SK-N-SH (cell line): ENCODE data around the gene KIF16B. TPM values are rescaled to one million over a fixed set of nuclear protein-coding genes. Genes with fewer than 3 reads are reported as not detected.

Experiments used
- CTCF ChIA-PET: fragments of 300-600, 350-600 bp; formaldehyde crosslinking; extraction: SDS; loops from one replicate; lab custom pipeline; 2021; lab: Yijun Ruan, JAX
- POLR2A ChIA-PET: fragments of 350-600 bp; sonication (Branson Sonifier 250); formaldehyde crosslinking; extraction: SDS; loops from one replicate; lab custom pipeline; 2020; ENCODE audit warnings: antibody characterized with exemption, inconsistent platforms; lab: Yijun Ruan, JAX
- DNase-seq: peaks from one replicate; pipeline ENCODE4 v3.0.0; 2012
- H2AFZ ChIP-seq: fragments of 200-600 bp; sonication (generic); 2 replicates; pipeline ENCODE4 v1.8.1; 2016; ENCODE audit warnings: antibody characterized with exemption, mild to moderate bottlenecking, low read depth
- H3F3A ChIP-seq: fragments of 200-600 bp; sonication (generic); replicated peaks from 2 replicates; pipeline ENCODE3; 2016; ENCODE audit warnings: antibody characterized with exemption, mild to moderate bottlenecking; ENCODE audit not compliant: insufficient read depth
- H3K27ac ChIP-seq, 2 experiments: fragments of 200-500 bp in 1 of 2; fragments of 200-600 bp in 1 of 2; sonication (Bioruptor generic) in 1 of 2; sonication (generic), shearing (Covaris generic) in 1 of 2; 2 replicates each; pipeline versions ENCODE4 v1.5.1 to v1.6.1; 2014 to 2016; ENCODE audit warnings: low read depth in 2 of 2, inconsistent platforms in 1 of 2, low read length in 1 of 2, mild to moderate bottlenecking in 1 of 2, mixed read lengths in 1 of 2
- H3K27me3 ChIP-seq: fragments of 200-600 bp; sonication (generic), shearing (Covaris generic); 2 replicates; pipeline ENCODE4 v1.6.1; 2016; ENCODE audit warnings: mixed run types; ENCODE audit not compliant: insufficient read depth
- H3K36me3 ChIP-seq, 2 experiments: fragments of 200-500 bp in 1 of 2; fragments of 200-600 bp in 1 of 2; sonication (Bioruptor generic) in 1 of 2; sonication (generic) in 1 of 2; replicated peaks in 1 of 2; 2 replicates each; pipeline versions ENCODE3 to v1.5.1; 2014 to 2016; ENCODE audit warnings: low read length in 1 of 2, mild to moderate bottlenecking in 1 of 2; ENCODE audit not compliant: insufficient read depth in 2 of 2, control insufficient read depth in 1 of 2
- H3K4me1 ChIP-seq, 2 experiments: fragments of 200-500 bp in 1 of 2; fragments of 200-600 bp in 1 of 2; sonication (Bioruptor generic) in 1 of 2; sonication (generic), shearing (Covaris generic) in 1 of 2; 2 replicates each; pipeline versions ENCODE4 v1.5.1 to v1.6.1; 2014 to 2016; ENCODE audit warnings: low read depth in 1 of 2, low read length in 1 of 2, mixed run types in 1 of 2; ENCODE audit not compliant: insufficient read depth in 2 of 2, control insufficient read depth in 1 of 2
- H3K4me2 ChIP-seq: fragments of 200-600 bp; sonication (generic), shearing (Covaris generic); 2 replicates; pipeline ENCODE4 v1.6.1; 2017; ENCODE audit warnings: mixed run types
- H3K4me3 ChIP-seq, 2 experiments: fragments of 200-500 bp in 1 of 2; fragments of 200-600 bp in 1 of 2; sonication (Bioruptor generic) in 1 of 2; sonication (generic), shearing (Covaris generic) in 1 of 2; 2 replicates each; pipeline versions ENCODE4 v1.5.1 to v1.8.1; 2014 to 2016; ENCODE audit warnings: low read depth in 2 of 2, inconsistent platforms in 1 of 2, low read length in 1 of 2, mild to moderate bottlenecking in 1 of 2, mixed read lengths in 1 of 2, moderate library complexity in 1 of 2
- H3K79me2 ChIP-seq: fragments of 200-600 bp; sonication (generic); 2 replicates; pipeline ENCODE4 v1.8.1; 2017; ENCODE audit warnings: mild to moderate bottlenecking; ENCODE audit not compliant: insufficient read depth
- H3K9ac ChIP-seq: fragments of 200-600 bp; sonication (generic); 2 replicates; pipeline ENCODE4 v1.6.1; 2017; ENCODE audit warnings: mixed run types
- H3K9me2 ChIP-seq: fragments of 200-600 bp; sonication (generic); 2 replicates; pipeline ENCODE4 v1.6.1; 2017; ENCODE audit warnings: mixed run types
- H3K9me3 ChIP-seq: fragments of 200-600 bp; sonication (generic); 2 replicates; pipeline ENCODE4 v1.6.1; 2017; ENCODE audit warnings: mixed run types, mild to moderate bottlenecking, moderate library complexity
- H4K20me1 ChIP-seq: fragments of 200-600 bp; sonication (generic); 2 replicates; pipeline ENCODE4 v1.6.1; 2017; ENCODE audit warnings: mild to moderate bottlenecking, mixed run types; ENCODE audit not compliant: insufficient read depth
- CHD2 ChIP-seq: fragments of 150-350 bp; IDR thresholded peaks from 2 replicates; pipeline ENCODE4 v1.6.1; 2018; ENCODE audit warnings: low read length; ENCODE audit not compliant: partially characterized antibody
- EZH2phosphoT487 ChIP-seq: fragments of 200-600 bp; sonication (generic); IDR thresholded peaks from 2 replicates; pipeline ENCODE4 v1.6.1; 2017; ENCODE audit warnings: low read depth, mixed run types, mild to moderate bottlenecking, antibody characterized with exemption, moderate library complexity, borderline replicate concordance
- GABPA ChIP-seq: IDR thresholded peaks from 2 replicates; pipeline ENCODE4 v1.4.0; 2012; ENCODE audit warnings: low read depth, mild to moderate bottlenecking
- GATA2 ChIP-seq: sonication (generic); formaldehyde crosslinking; IDR thresholded peaks from 2 replicates; pipeline ENCODE4 v1.5.0; 2020; ENCODE audit warnings: mild to moderate bottlenecking, missing genetic modification reagents
- IRF3 ChIP-seq: fragments of 150-350 bp; IDR thresholded peaks from 2 replicates; pipeline ENCODE4 v1.6.1; 2016; ENCODE audit warnings: mild to moderate bottlenecking, low read depth, low read length
- JUND ChIP-seq: IDR thresholded peaks from 2 replicates; pipeline ENCODE4 v1.4.0; 2012
- MAX ChIP-seq: IDR thresholded peaks from 2 replicates; pipeline ENCODE4 v1.4.0; 2012; ENCODE audit warnings: low read depth
- MEF2A ChIP-seq: IDR thresholded peaks from 2 replicates; pipeline ENCODE4 v1.4.0; 2012; ENCODE audit warnings: low read depth, borderline replicate concordance
- NFIC ChIP-seq: IDR thresholded peaks from 2 replicates; pipeline ENCODE4 v1.4.0; 2012; ENCODE audit warnings: borderline replicate concordance
- NRF1 ChIP-seq: IDR thresholded peaks from 2 replicates; pipeline ENCODE4 v1.6.1; 2012; ENCODE audit warnings: low read depth, mild to moderate bottlenecking, low read length
- PBX3 ChIP-seq: IDR thresholded peaks from 2 replicates; pipeline ENCODE4; 2012
- POLR2AphosphoS5 ChIP-seq: IDR thresholded peaks from 2 replicates; pipeline ENCODE4 v1.6.1; 2012; ENCODE audit warnings: low read depth, low read length
- RFX5 ChIP-seq: IDR thresholded peaks from 2 replicates; pipeline ENCODE4 v1.6.1; 2012; ENCODE audit warnings: mild to moderate bottlenecking, improper control_type of control experiment, low read length
- SMC3 ChIP-seq: IDR thresholded peaks from 2 replicates; pipeline ENCODE4 v1.6.1; 2012; ENCODE audit warnings: low read depth, low read length, improper control_type of control experiment
- TEAD4 ChIP-seq: IDR thresholded peaks from 2 replicates; pipeline ENCODE4 v1.4.0; 2012; ENCODE audit warnings: mild to moderate bottlenecking, borderline replicate concordance; ENCODE audit not compliant: insufficient read depth
- USF2 ChIP-seq: fragments of 150-350 bp; IDR thresholded peaks from 2 replicates; pipeline ENCODE4 v1.6.1; 2017; ENCODE audit warnings: antibody characterized with exemption, low read length, low read depth, borderline replicate concordance
- WGBS: methylation state at CpG from one replicate; pipeline ENCODE4 v1.1.6; 2017; ENCODE audit warnings: low lambda C conversion rate; 5-methylcytosine and 5-hydroxymethylcytosine counted together
- polyA plus RNA-seq, 3 experiments: library from polyadenylated mRNA; depleted of rRNA; stranded (reverse); fragments of >200 nt; gene quantifications; 2 replicates each; pipeline ENCODE4 v1.2.3, GENCODE V29; 2012
- TF ChIP-seq, protein P1 (sequence below): IDR thresholded peaks from 2 replicates; pipeline ENCODE4 v1.6.1; 2012; ENCODE audit warnings: mild to moderate bottlenecking, low read depth, low read length, moderate library complexity

The KIF16B gene
- polyA plus RNA-seq, 1 of the 3 experiments (the other 2 are of a cell fraction) = 3.3 TPM

- H3K4me2 ChIP-seq = no peak overlapping the region
- ChIA-PET POLR2A (no interaction called here), CTCF (interaction anchor here (1.3 kb wide), 1 partner anchor 12 kb away, joined by 5 read pairs; no protein-coding TSS in a partner anchor)
- H3K4me3 ChIP-seq = no peak overlapping the region
- H3K9ac ChIP-seq = no peak overlapping the region
- no peak overlapping the region for H2AFZ ChIP-seq
- H3K9me3 ChIP-seq = no peaks in the 10 kb centered on the region
- no peaks in the 10 kb centered on the region for H4K20me1 ChIP-seq
- H3K27me3 ChIP-seq = no peaks in the 10 kb centered on the region
- H3K27ac ChIP-seq = no peak overlapping the region
- H3K36me3 ChIP-seq = no peaks in the 10 kb centered on the region
- H3K9me2 ChIP-seq = no peaks in the 10 kb centered on the region
- H3K4me1 ChIP-seq = no peaks in the 10 kb centered on the region
- H3K79me2 ChIP-seq = no peaks in the 10 kb centered on the region
- TF ChIP-seq POLR2AphosphoS5 = no peak
- no peak for TF ChIP-seq SMC3
- no peak for TF ChIP-seq IRF3
- TF ChIP-seq NFIC = no peak
- H3F3A ChIP-seq = no peaks in the 10 kb centered on the region
- DNase-seq = no peak
Measured at GRCh38 chr20:16230402-16230801, 342.8 kb downstream of the KIF16B start.

DNA sequence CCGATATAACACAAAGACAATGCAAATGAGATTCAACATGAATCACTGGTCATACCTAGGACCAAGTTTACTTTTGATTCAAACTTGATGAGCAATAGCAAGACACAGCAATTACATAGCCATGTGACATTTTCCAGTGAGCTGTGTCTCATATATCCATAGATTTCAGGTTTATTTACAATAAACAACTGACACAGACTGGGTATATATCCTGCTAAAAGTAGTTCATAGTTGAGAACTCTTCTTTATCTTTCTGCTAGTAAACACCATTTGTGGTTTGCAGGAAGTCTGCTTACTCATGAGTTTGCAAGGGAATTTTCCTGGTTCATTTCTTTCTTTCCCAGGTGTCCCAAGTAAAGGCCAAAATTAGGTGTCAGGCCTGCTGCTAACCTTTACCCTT lies 343.4 kb downstream of the KIF16B start:
- no peaks in the 10 kb centered on the region for H4K20me1 ChIP-seq
- H3F3A ChIP-seq = no peaks in the 10 kb centered on the region
- H3K4me3 ChIP-seq = no peak overlapping the region
- no peak overlapping the region for H3K9ac ChIP-seq
- H3K27ac ChIP-seq = no peak overlapping the region
- ChIA-PET CTCF (interaction anchor here (1.3 kb wide), 1 partner anchor 12 kb away, joined by 5 read pairs; no protein-coding TSS in a partner anchor), POLR2A (no interaction called here)
- H3K9me3 ChIP-seq = no peaks in the 10 kb centered on the region
- DNase-seq = no peak
- no peaks in the 10 kb centered on the region for H3K9me2 ChIP-seq
- 77% methylated on average over 1 of the region's 1 CpG for WGBS
- no peak overlapping the region for H2AFZ ChIP-seq
- no peaks in the 10 kb centered on the region for H3K27me3 ChIP-seq
- no peak for TF ChIP-seq JUND
- TF ChIP-seq MAX = no peak
- no peak for TF ChIP-seq NRF1
- TF ChIP-seq, protein P1, sequence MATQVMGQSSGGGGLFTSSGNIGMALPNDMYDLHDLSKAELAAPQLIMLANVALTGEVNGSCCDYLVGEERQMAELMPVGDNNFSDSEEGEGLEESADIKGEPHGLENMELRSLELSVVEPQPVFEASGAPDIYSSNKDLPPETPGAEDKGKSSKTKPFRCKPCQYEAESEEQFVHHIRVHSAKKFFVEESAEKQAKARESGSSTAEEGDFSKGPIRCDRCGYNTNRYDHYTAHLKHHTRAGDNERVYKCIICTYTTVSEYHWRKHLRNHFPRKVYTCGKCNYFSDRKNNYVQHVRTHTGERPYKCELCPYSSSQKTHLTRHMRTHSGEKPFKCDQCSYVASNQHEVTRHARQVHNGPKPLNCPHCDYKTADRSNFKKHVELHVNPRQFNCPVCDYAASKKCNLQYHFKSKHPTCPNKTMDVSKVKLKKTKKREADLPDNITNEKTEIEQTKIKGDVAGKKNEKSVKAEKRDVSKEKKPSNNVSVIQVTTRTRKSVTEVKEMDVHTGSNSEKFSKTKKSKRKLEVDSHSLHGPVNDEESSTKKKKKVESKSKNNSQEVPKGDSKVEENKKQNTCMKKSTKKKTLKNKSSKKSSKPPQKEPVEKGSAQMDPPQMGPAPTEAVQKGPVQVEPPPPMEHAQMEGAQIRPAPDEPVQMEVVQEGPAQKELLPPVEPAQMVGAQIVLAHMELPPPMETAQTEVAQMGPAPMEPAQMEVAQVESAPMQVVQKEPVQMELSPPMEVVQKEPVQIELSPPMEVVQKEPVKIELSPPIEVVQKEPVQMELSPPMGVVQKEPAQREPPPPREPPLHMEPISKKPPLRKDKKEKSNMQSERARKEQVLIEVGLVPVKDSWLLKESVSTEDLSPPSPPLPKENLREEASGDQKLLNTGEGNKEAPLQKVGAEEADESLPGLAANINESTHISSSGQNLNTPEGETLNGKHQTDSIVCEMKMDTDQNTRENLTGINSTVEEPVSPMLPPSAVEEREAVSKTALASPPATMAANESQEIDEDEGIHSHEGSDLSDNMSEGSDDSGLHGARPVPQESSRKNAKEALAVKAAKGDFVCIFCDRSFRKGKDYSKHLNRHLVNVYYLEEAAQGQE = no peak
- TF ChIP-seq MEF2A = no peak
- no peak for TF ChIP-seq GABPA
- no peak for TF ChIP-seq NFIC
- no peak for TF ChIP-seq RFX5
- TF ChIP-seq TEAD4 = no peak
- no peak for TF ChIP-seq GATA2 (CRISPR knock-in tag)
- TF ChIP-seq USF2 = no peak
- TF ChIP-seq PBX3 = no peak
- no peak for TF ChIP-seq SMC3
- TF ChIP-seq CHD2 = no peak
- no peak for TF ChIP-seq EZH2phosphoT487
- no peaks in the 10 kb centered on the region for H3K79me2 ChIP-seq
- H3K4me2 ChIP-seq = no peak overlapping the region
- H3K36me3 ChIP-seq = no peaks in the 10 kb centered on the region
- H3K4me1 ChIP-seq = no peaks in the 10 kb centered on the region
